ENCODE data around the gene SYN1.
"Not testable (repeated sequence)": the region's sequence is repeated elsewhere in the genome, so short reads cannot be mapped to it uniquely, and the experiment has no call there.

SYN1 gene

DNA sequence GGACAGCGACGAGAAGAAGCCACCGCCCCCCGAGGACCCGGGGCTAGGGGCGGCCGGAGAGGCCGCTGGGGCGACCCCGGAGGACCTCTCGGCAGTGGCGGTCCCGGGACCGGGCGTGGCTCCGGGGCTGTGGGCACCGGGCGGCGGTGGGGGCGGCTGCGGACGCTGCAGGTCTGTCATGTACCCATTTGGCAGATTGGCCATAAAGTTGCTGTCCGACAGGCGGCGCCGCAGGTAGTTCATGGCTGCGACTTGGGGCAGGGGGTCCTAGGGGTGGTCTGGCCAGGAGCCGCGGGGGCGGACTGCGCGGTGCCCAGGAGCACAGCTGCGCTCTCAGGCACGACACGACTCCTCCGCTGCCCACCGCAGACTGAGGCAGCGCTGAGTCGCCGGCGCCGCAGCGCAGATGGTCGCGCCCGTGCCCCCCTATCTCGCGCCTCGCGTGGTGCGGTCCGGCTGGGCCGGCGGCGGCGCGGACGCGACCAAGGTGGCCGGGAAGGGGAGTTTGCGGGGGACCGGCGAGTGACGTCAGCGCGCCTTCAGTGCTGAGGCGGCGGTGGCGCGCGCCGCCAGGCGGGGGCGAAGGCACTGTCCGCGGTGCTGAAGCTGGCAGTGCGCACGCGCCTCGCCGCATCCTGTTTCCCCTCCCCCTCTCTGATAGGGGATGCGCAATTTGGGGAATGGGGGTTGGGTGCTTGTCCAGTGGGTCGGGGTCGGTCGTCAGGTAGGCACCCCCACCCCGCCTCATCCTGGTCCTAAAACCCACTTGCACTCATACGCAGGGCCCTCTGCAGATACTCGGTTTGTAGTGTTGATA is at the start of gene SYN1:
Gene SYN1 (minus strand): TSS at position 372 of the 817 bp plus-strand sequence. CDS start 129 bp downstream, at position 243.
- peak; percentile 16 for DNase-seq

- not testable (repeated sequence) for DNase-seq
Measured at GRCh38 chrX:47665797-47666196, 46.1 kb upstream of the SYN1 start.

DNA sequence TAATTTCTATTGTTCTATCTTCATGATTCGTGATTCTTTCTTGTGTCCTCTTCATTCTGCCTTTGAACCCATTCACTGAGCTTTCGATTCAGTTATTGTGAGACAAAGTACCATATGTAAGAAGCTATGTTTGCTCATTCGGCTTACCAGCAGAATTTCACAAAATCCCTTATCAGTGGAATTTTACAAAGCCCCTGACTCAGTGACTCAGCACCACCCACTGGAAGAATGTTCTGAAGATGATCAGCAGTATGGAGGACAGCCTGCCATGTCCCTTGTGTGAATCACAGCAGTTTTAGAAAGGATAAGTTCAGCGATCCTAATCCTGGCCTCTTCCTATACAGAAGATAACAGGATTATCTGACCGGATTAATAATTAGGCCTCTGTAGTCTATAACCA is 45.1 kb upstream of the SYN1 start:
- DNase-seq, result no peak

DNA sequence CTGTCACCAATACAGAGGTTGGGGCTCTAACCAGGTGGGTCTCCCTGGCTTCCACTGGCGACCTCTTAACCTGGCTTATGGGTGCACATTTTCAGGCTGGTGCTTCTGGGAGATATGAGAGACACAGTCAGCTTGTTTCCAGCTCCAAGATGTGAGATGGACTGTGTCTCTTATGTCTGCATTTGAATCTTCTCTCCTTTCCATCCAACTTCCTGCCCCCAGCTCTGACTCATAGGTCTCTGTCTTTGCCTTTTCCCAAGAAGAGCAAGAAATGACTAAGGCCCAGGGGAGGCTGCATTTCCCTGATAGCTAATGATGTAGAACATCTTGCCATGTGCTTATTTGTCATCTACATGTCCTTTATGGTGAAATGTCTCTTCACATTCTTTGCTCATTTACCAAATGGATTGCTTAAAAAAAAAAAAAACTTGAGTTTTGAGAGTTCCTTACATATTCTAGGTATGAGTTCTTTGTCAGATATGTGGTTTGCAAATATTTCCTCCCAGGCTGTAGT is 42.5 kb upstream of the SYN1 start:
- DNase-seq, result no peak

DNA sequence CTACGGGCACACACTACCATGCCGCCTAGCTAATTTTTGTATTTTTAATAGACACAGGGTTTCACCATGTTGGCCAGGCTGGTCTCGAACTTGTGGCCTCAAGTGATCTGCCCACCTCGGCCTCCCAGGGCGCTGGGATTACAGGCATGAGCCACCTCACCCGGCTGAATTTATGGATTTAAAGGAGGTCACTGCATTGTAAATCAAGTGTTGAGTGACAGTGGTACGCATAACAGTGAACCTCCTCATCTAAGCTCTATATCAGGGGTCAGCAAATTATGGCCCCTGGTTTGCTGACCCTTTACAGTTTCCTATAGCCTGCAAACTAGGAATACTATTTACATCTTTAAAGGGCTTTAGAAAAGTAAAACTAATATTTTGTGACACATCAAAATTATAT is 41.9 kb upstream of the SYN1 start:
- no peak for DNase-seq

DNA sequence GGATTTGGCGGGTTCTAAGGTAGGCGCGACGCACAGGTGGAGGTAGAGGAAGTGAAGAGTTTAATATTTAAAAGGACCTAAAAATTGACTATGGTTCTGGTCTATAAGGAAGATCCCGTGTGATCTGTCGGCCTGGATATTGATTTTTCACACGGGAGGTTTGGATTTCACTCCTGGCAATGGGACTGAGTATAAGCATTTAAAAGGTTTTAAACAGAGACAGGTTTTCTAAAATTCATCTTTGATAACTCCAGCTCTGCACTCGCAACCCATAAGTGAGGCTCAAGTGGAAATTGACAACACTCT is 39.7 kb upstream of the SYN1 start:
- no peak for DNase-seq

- DNase-seq, result peak; percentile 82
Measured at GRCh38 chrX:47658684-47659420, 39.2 kb upstream of the SYN1 start, which contains the start of gene UXT. Gene UXT, minus strand, starts transcription at chrX:47659180. Its CDS starts 253 bp downstream, at chrX:47658927.

DNA sequence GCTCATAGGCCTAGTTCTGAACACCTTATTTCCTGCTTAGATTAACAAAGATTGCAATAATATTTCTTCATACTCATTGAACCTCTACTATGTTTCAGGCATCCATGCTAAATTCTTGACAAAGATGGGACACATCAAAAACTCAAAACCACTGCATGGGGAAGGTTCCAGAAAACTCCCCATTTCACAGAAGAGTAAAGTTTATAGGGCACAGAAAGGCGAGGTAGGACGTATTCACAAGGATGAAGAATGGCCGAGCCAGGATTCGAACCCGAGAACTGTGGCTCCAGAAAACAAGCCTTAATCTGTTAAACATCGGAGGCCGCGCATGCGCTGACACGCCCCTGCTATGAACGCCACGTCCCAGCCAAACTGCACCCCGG is 38.6 kb upstream of the SYN1 start:
- DNase-seq, result no peak

DNA sequence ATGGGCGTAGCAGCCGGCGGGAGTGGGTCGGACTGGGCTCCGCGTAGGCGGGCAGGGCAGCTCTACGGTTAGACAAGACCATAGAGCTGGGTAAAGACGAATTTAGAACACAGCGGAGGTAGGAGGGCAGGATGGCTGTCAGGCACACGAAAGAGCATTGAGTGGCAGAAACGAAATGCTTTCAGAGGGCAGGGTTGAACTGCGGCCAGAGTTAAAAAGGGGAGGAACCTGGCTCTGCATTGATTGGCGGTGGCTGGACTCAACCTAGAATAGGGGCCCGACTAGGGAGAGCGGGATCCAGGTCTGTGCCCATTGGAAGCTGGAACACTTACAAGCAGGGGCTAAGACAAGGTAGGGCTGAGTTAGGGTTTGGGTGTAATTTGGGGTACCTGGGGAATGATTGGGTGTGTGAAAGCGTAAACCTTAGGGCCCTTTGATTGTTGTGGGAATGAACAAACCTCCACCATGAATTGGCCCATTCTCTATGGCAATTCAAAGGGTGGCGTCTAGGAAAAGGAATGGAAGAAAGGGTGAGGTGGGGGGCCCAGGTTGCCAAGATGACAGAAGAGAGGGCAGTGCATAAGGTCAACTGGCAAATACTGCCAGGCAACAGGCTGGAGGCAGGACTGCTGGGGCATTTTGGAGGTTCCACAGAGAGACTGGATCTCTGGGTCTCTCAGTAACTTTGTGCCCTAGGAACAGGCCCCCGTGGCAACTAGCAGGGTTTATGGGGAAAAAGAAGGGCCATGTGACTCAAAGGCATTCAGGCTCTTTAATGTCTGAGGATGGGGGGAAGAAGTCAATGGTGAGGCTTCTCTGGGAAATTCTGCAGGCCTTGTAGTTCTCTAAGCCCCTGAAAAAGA is 31.6 kb upstream of the SYN1 start:
- DNase-seq, result peak; percentile 45

DNA sequence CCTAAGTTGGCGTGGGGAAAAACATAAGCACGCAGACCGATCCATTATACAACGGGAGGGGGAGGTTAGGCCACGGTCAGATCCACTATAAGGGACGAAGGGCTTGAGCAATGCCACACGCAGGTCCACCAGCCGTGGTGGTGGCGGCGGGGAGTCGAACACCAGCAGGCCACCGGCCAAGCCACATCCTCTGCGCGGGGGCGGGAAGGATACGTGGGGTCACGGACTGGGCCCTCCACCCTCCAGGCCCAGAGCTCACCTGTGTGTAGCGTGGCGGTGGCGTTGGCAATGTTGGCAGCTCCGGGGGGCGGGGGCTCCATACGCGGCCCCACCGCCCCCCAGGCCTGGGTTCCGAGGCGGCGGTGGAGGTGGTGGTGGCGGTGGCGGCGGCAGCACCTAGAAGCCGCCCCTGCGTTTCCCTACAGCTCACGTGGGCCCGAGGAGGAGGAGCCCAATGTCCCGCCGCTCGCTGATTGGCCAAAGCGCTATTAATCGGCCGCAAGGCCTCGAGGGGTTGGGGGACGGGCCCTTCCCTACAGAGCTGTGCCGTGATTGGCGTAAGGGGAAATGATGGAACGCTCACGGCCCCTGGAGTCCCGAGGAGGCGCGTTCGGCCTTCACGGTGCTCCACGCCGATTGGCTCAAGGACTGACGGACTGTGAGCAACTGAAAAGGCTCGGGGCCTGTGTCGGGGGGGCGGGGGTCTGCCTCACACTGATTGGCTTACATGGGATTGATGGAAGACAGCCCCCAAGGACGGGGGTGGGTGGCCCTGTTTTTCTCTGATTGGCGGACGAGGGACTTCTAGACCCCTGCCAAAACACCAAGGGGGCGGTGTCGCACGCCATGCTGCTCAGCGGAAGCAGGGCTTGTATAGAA is 30.7 kb upstream of the SYN1 start, which contains the start of gene ELK1:
Gene ELK1 (minus strand): TSS at position 400 of the 879 bp plus-strand sequence. CDS start 9,122 bp downstream, outside the sequence.
- peak; percentile 77 for DNase-seq

DNA sequence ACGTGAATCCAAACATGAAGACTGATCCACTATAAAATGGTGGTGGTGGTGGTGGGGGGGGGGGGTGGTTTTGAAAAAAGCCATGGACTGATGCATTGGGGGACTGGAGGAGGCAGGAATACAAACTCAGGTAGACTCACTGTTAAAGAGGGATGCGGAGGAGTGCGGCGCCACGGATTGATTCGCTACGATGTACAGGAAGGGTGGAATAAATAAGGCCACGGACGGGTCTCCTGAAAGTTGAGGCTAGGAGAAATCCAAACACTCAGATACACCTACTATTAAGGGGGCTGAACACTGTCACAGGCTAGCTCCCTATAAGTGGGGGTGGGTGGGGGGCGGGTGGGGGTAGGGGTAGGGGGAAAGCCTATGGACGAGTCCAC is 30.1 kb upstream of the SYN1 start:
- DNase-seq, result no peak

GRCh38 chrX:47649271-47649670 is 29.6 kb upstream of the SYN1 start:
- no peak for DNase-seq

GRCh38 chrX:47648376-47648775 is 28.7 kb upstream of the SYN1 start:
- DNase-seq, result no peak

DNA sequence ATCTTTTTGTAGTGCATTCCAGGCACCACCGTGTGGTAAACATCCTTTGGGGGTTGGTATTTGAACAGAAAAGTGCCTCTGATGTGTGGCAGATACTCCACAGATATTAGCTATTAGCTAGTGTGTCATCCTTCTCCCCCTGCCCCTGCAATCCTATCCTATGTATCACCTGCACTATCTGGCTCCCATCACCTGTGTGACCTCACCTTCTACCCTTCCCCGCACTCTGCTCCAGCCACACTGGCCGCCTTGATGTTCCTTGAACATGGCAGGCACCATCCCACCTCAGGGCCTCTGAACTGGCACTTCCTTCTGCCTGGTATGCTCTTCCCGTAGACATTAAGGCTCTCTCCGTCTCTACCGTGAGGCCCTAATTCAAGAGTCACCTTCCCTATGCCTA is 27.0 kb upstream of the SYN1 start:
- DNase-seq, result no peak

DNA sequence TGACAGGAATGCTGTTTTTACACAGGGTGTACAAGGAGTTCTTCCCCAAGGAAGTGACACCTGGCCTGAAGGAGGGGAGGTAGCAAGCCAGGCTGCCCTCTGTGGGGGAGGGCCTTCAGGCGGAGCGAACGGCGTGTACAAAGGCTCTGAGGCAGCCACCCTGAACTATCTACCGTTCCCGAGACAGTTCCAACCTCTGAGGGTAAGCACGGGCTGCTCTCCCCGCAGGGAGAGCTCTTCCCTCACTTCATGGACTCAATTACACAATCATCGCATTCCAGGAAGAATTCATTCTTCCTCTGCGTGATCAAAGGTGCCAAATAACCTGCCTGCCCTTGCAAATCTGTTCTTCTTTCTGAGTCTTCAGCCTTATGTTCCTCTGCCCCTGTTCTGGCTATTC is 25.9 kb upstream of the SYN1 start:
- DNase-seq, result no peak

DNA sequence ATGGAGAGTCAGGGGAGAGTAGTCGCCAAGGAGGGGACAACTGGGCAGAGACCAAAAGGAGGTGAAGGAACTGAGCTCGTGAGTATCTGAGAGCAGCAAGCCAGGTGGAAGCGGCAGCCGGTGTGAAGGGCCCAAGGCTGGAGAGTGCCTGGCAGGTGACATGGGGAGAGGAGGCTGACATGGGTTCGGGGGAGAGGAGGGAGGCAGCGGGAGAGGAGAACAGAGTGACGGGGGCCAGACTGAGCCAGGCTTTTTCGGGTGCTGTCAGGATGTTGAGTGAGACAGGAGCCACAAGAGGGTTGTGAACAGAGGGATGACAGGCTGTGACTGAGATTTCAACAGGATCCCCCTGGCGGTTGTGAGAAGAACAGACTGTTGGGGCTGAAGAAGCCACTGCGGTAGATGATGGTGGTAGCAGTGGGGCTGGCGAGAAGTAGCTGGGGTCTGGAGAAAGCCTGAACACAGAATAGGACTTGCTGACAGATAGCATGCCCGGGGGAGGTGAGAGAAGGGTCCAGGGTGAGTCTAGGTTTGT is 25.0 kb upstream of the SYN1 start:
- DNase-seq, result no peak

GRCh38 chrX:47643926-47644325 is 24.3 kb upstream of the SYN1 start:
- DNase-seq, result no peak

DNA sequence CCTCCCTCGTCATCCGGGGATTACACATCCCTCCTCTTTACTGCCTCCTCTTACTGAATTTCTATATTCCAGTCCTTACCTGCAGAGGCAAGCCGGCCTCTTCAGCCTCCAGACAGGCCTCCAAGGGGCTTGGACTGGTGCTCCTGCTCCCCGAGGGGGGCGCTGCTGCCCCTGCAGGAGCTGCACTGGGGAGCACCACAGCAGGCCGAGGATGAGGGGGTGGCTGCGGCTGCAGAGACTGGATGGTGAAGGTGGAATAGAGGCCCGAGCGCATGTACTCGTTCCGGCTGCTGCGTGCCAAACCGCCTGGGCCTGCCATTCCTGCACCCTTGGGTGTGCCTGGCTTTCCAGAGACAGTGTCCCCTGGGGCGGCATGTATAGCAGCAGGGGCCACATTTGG is 19.2 kb upstream of the SYN1 start:
- no peak for DNase-seq

GRCh38 chrX:47637546-47638195 is 18.0 kb upstream of the SYN1 start:
- DNase-seq, result peak; percentile 55

- DNase-seq, result no peak
Measured at GRCh38 chrX:47634871-47635575, 15.4 kb upstream of the SYN1 start.
